Measurements from ENCODE around the gene INSRR.

GRCh38 chr1:156873659-156874058 is 14.7 kb upstream of the INSRR start:
- TF ChIP-seq POLR2A (IDR thresholded peaks at IDR 0.05) (no peak), EP300 (IDR thresholded peaks at IDR 0.05) (no peak), POLR2AphosphoS5 (IDR thresholded peaks at IDR 0.05) (no peak)
- TF ChIP-seq, protein P1, sequence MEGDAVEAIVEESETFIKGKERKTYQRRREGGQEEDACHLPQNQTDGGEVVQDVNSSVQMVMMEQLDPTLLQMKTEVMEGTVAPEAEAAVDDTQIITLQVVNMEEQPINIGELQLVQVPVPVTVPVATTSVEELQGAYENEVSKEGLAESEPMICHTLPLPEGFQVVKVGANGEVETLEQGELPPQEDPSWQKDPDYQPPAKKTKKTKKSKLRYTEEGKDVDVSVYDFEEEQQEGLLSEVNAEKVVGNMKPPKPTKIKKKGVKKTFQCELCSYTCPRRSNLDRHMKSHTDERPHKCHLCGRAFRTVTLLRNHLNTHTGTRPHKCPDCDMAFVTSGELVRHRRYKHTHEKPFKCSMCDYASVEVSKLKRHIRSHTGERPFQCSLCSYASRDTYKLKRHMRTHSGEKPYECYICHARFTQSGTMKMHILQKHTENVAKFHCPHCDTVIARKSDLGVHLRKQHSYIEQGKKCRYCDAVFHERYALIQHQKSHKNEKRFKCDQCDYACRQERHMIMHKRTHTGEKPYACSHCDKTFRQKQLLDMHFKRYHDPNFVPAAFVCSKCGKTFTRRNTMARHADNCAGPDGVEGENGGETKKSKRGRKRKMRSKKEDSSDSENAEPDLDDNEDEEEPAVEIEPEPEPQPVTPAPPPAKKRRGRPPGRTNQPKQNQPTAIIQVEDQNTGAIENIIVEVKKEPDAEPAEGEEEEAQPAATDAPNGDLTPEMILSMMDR (IDR thresholded peaks at IDR 0.05), result no peak

All from gastroesophageal sphincter (tissue), 3 donors.